PC-9 (cell line): ENCODE data around the gene PFKFB1.

Experiments used
- CTCF ChIP-seq: fragments of 200-600 bp; sonication (generic); conservative IDR thresholded peaks from 2 replicates; pipeline ENCODE4 v1.6.1; 2017; ENCODE audit warnings: mixed run types, antibody characterized with exemption, mild to moderate bottlenecking, moderate library complexity
- EZH2 ChIP-seq: fragments of 200-600 bp; sonication (generic); IDR thresholded peaks from 2 replicates; pipeline ENCODE4 v1.8.0; 2017; ENCODE audit warnings: antibody characterized with exemption, low read depth

GRCh38 chrX:54977387-54977786, 16.6 kb downstream of the PFKFB1 start:
- no peak for TF ChIP-seq CTCF
- no peak for TF ChIP-seq EZH2
